Choroid plexus epithelial cell (primary cell): ENCODE data around the gene PANK3.
A peak's percentile ranks its signal among the peaks of the same experiment; 100 is the strongest.
"Not testable (repeated sequence)": the region's sequence is repeated elsewhere in the genome, so short reads cannot be mapped to it uniquely, and the experiment has no call there.

Source experiments
- DNase-seq: peaks from one replicate; pipeline ENCODE4 v3.0.0-alpha.2; 2010; ENCODE audit warnings: low read depth
- H3K4me3 ChIP-seq: 2 replicates; pipeline ENCODE4 v1.5.1; 2011; ENCODE audit warnings: low read depth, mild to moderate bottlenecking, control low read depth, low read length, moderate library complexity
- CTCF ChIP-seq: conservative IDR thresholded peaks from 2 replicates; pipeline ENCODE4 v1.5.1; 2011; ENCODE audit warnings: low read depth, mild to moderate bottlenecking, control low read depth, inconsistent platforms, low read length, moderate library complexity

PANK3 gene

DNA sequence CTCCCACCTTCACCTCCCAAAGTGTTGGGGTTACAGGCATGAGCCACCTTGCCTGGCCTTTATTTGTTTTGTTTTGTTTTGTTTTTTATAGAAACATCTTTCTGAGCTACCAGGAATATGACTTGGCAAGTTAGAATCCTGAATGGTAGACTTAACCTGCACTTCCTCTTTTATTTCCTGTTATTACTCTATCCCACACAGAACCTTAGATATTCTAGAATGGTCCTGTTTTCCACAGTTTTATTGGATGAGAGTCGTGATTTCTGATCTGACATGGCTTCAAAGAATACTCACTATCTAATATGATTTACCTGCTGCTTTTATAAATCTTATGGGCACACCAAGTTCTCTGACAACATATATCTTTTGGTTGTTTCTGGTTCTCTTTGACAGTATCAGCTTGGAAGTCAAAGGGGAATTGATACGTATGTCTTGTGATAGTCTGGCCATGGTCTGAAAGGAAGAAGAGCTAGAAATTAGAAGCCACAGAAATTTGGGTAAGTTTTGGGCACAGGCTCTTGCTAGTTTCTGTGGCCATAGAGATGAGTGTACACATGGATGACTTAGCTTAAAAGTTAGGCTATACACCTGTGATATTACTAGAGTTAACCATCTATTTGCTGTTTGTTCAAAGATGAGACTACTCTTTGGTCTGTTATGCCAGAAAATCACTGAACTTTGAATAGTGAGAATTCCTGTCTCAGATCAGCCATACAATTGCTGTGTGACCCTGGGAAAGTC is 4.7 kb upstream of the PANK3 start:
- no peak for TF ChIP-seq CTCF
- no peak for DNase-seq
- H3K4me3 ChIP-seq = no peak overlapping the region

- H3K4me3 ChIP-seq, DNase-seq: not testable (repeated sequence)
Observed at GRCh38 chr5:168580814-168581469, 1.8 kb upstream of the PANK3 start.

GRCh38 chr5:168580227-168580508 is 1.0 kb upstream of the PANK3 start:
- DNase-seq = no peak
- TF ChIP-seq CTCF = no peak
- peak overlapping the region; percentile 92 for H3K4me3 ChIP-seq

- no peak for TF ChIP-seq CTCF
- peak overlapping the region; percentile 92 for H3K4me3 ChIP-seq
- peak; percentile 100 for DNase-seq
Observed at GRCh38 chr5:168579488-168580226, 489 bp upstream of the PANK3 start.

DNA sequence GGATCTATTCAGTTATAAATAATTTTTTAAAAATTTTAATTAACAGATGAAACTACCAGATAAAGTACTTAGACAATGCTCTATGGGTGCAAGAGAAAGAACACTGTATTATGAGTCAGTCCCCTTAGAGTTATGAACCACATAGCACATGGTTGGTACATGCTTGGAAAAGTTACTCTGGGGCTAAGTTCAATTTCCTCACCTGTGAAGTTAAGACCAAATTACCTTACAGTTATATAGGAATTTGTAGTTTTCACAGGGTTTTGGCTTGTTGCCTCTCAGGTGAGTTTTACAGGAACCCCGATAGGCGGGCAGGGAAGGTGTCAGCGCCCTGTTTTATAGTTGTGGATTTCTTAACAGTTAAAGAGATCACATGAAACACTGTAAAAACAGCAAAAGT is 1.2 kb downstream of the PANK3 start:
- TF ChIP-seq CTCF = no peak
- DNase-seq = peak; percentile 53
- peak overlapping the region; percentile 92 for H3K4me3 ChIP-seq

DNA sequence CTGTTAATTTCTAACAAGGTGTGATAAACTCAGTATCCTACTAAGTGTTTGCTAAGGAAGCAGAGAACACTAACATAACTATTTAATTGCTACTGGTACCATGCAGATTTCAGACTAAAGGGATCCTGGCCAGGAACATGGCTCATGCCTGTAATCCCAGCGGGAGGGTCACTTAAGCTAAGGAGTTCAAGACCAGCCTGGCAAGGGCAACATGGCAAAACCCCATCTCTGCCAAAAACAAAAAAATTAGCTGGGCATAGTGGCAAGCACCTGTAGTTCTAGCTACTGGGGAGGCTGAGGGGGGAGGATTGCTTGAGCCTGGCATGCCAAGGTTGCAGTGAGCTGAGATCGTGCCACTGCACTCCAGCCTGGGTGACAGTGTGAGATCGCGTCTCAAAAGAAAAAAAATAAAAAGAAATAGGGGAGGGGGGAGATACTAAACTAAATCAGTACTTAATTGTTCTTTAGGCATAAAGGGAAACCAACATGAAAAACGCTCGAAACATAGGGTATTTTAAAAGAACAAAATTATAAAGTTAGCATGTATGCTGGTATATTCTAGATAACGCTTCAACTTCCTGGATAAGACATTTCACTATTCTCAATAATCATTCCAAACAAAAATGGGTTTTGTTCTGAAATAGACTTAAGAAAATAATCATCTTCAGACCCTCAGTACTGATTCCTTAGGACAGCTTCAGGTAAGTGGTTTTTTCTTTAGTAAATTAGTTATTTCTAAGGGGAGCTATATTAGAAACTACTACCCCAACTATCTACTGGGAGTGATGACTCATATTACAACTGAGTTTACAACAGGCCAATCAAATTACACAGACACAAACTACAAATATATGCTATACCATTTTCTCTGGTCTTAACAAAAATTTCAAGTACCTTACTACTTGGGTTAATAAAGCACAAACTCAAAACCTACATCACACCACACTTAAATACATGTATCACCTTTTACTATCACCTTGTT is 3.5 kb downstream of the PANK3 start:
- H3K4me3 ChIP-seq = no peak overlapping the region
- TF ChIP-seq CTCF = no peak
- DNase-seq = no peak

GRCh38 chr5:168574156-168574555 is 5.0 kb downstream of the PANK3 start:
- not testable (repeated sequence) for H3K4me3 ChIP-seq

GRCh38 chr5:168573663-168574062 is 5.5 kb downstream of the PANK3 start:
- not testable (repeated sequence) for H3K4me3 ChIP-seq, DNase-seq

More at GRCh38 chr5:168574156-168574555, 5.0 kb downstream of the PANK3 start:
- DNase-seq = not testable (repeated sequence)
